HG03442 (cell line): ENCODE data around the gene PIK3C3.
"Not testable (repeated sequence)": the region's sequence is repeated elsewhere in the genome, so short reads cannot be mapped to it uniquely, and the experiment has no call there.

ENCODE experiments used
- ATAC-seq: cut with Tn5 transposase; IDR thresholded peaks from one replicate; pipeline ENCODE4 v1.9.1; 2021; ENCODE audit warnings: mild to moderate bottlenecking, moderate library complexity; ENCODE audit not compliant: unreplicated experiment

The PIK3C3 gene

DNA sequence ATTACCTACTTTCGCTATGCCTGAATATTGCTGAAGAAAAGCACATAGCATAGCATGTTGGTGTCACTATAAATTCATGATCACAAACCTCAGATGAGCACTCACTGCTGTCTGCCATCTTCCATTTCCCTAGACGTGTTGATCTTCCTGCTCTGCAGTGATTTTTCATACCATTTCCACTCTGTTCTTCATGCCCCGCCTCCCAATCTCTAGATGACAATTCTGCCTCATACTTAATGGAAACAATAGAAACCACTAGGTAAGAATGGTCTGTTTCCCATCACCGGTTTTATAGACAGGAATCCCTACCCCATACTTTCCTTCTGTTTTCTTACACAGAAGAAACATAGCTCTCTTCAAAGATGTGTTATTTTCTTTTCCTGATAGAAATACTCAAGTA, 63.8 kb downstream of the PIK3C3 start:
- no peak for ATAC-seq

DNA sequence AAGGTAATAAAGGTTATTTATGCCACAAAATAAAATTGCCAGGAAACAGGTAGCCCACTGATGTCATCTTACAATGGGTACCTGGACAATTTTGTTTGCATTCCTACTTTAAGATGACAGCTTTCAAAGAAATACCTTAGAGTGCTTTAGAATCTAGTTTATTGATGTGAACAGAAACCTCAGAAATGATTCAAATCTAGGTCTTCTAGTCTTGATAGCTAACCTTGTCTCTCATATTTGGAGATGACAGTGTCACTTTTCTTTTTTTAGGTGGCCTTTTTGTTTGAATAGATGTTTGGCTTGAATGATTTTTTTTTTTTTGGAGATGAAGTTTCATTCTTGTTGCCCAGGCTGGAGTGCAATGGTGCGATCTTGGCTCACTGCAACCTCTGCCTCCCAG, 69.1 kb downstream of the PIK3C3 start:
- ATAC-seq = peak; percentile 24

DNA sequence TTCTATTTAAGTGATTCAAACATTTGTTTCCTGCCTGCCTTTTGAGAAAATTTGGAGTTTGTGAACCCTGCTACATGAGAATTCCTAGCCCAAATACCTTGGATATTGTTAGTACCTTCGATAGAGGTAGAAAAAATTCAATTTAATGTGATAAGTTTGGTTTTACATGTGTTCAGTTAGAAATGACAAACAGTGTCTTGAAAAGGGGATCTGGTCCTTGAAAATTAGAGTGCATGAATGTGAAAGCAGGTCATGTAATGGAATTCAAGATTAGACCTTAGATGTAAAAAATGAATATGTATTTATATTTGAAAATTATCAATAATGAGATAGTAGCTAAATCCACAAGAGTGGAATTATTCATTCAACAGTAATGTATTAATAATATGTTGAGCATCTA, 70.5 kb downstream of the PIK3C3 start:
- peak; percentile 6 for ATAC-seq

DNA sequence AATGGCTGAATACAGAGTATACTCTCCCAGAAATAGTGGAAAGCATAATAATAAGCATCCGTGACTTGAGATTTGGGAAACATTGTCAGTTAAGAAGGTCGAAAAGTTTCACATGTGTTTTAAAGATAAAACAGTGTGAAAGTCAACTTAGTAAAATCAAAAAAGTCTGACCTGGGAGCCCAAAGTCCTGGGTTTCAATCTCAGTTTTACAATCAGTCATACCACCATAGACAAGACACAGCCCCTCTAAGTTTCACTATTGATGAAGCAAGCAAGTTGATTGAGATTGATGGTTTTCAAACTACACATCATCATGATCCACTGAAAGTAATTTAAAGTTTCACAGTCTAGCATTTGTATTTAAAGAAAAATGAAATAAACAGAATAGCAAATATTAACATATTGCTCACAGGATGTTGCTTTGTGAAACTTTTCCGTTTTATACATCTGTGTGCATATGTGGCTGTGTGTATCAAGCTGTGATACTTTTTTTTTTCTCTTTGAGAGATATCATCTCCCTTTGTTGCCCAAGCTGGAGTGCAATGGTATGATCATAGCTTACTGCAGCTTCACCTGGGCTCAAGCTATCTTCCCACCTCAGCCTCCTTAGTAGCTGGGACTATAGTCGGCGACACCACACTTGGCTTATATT, 71.1 kb downstream of the PIK3C3 start:
- ATAC-seq = peak; percentile 95

DNA sequence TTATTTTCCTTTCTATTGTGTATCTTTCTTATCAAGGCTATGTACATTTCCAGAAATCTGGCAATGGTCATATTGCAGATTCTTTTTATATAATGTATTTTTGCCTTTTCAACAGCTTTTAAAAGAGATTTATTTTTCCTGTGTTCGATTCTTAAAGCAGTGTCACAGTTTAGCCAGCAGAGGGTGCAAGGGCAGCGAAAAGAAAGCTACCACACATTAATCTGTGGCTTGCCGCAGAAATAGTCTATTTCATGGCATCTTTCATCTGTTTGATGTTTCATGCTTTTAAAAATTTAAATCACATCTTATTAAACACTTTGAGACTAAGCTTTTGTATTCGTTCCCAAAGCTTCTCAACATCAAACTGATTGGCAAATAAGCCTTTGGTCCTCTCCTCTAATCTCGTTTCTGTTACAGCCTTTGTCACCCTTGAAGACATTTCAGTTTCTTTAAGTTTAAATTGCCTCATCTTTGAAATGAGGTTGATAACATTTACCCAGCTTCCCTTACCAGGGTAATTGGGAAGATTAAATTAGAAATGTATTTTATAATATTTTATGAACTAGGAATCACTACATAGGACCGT, 73.3 kb downstream of the PIK3C3 start:
- ATAC-seq = no peak

DNA sequence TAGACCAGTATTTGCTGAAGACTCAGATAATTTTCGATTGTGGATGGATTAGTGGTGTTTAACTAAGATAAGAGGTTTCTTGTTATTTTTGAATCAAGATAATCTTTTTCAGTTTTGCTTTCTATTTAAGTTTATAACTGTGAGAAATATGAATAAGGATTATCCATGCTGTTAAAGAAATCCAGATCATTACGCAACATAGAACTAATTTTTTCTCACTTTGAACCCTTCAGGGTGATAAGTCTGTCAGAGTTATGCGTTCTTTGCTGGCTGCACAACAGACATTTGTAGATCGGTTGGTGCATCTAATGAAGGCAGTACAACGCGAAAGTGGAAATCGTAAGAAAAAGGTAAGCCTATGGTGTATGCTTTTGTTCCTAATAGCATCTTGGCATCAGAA, 74.1 kb downstream of the PIK3C3 start:
- ATAC-seq = no peak

DNA sequence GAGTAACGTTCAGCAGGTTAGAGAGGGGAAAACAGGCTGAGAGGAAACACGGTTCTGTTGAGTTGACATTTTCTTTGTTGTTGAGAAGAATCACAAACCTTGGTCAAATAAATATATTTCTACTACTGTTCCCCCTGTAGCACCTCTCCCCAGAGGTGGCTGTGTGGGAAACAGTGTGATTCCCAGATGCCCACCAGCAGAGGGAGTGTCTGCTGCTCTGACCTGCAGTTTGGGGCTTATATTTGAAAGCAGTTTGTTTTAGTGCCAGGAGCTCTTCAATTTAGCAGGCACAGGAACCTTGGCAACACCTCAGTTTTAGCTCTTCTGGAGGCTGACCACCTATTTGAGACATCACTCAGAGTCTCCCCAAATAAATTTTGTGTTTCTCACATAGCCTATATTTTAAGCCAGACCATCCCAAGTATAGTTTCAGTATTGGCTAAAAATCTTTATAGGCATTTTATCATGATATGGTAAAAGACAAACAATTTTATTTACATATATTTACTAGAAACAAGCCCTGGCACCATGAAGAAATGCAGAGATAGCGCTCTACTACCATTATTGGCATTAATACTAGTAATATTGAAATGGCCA, 75.7 kb downstream of the PIK3C3 start:
- no peak for ATAC-seq

DNA sequence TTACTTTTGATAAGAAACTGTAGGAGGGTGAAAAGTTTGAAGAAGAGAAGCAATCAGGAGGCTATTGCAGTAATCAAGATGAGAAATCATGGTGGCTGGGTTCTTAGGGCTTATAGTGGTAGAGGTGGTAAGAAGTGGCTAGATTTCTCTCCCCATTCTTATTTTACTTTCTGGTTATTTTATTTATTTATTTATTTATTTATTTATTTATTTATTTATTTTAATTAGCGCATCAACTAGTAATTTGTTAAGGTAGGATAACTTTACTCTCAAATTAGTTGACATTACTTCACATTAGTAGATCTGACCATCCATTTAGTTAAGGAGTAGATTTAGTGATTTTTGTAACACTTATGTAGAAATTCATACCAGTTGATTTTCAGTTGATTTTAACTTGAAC, 77.4 kb downstream of the PIK3C3 start:
- ATAC-seq = no peak

DNA sequence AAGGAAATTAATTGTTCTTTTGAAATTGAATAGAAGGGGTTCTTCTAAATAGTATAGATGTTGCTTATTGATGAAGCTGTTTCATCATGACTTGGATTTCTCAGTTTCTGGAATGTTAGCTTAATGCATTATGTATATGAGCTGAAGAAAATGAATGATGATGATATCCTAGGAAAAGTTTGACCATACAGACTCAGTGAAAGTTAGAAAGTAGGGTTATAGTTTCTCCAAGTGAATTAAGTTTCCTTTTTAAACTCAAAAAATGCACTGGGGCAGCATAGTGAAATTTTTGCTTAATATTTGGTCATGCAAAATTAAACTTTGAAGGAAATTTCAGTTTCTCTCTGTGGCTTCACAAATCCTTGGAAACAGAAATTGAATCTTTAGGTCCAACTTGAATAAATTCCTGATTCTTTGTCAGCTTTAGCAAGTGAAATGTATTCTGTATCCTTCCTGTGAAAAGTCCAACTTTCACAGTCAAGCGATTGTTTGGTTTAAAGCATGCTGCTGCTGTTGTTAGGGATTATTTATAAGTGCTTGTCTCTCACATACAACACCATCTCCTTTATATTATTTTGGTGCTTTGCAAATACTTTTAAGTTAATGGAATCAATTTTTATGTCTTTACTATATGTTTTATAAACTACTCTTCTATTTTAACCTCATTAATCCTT, 78.2 kb downstream of the PIK3C3 start:
- no peak for ATAC-seq

DNA sequence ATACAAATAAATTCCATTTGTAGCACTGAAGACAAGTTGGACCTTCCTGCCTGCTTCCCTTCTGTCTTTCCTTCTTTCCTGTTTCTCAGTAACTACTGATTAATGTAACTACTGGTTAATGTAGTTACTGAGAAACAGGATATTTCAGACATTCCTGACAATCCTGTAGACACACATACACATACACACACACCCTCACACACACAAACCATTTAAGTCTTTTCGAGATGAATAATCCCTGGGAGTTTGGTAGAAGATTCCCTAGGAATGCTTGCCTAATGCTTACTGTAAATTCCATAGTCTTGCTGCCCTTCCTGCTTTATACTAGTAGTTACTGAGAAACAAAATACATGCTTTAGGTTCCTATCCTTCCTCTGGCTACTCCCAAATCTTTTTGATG, 83.9 kb downstream of the PIK3C3 start:
- no peak for ATAC-seq

DNA sequence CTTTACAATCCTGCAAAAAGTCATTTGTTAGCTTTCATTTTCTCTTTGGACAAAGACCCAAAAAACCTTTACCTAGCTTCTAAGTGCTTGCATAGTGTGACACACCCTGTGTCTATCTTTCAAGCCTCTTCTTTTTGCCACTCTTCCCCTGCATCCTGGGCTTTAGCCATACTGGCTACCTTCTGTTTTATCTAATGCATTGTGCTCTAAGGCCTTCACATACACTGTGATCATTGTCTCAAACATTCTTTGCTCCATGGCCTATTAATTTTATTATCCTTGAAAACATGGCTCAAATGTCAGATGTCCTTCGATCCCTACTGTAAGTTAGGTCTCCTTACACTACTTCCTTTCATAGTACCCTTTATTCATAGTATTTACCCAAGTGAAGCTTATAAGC, 84.4 kb downstream of the PIK3C3 start:
- ATAC-seq = no peak

DNA sequence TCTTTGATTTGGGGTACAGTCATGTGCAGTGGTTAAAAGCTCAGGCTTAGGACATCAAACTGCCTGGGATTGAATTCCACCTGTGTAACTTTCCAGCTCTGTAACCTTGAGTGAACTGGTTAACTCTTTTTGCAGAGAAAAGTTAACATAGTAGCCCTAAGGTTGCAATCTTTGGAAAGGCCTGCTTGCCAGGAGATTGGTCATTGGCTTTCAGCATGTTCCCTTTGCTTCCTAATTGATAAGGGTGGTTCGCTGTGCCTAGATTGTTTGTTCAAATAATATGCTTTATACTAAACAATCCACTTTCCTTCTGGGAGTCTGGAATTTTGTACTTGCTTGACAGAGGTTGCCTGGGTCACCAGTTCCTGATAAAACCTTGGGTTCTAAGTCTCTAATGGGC, 86.8 kb downstream of the PIK3C3 start:
- no peak for ATAC-seq

DNA sequence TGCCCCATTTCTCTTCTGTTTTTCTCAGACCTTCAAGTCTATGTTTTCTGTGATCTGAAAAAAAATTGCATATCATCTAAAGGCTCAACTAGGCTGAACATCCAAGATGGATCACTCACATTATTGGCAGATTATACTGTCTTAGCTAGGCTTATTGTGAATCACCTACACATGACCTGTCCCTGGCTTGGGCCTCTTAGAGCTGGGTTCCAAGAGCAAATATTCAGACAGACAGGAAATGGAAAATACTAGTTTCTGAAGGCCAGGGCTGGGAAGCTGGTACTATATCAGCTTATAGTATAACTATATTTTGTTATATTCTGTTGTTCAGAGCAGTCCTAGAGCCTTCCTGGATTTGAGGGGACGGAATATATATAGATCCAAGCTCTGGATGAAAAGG, 90.3 kb downstream of the PIK3C3 start:
- ATAC-seq = no peak

DNA sequence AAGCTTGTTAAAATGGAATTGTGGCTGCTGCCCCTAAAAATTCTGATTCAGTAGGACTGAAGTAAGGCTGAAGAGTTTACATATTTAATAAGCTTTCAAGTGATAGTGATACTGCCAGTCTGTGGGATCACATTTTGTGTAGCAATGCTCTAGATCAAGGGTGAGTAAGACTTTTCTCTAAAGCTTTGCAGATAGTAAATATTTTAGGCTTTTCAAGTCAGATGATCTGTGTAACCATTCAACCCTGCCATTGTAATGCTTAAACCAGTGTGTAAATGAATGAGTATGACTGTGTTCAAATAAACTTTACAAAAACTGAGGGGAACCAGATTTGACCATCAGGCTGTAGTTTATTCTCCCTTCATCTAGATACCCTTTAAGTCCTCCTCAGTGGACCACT, 92.7 kb downstream of the PIK3C3 start:
- no peak for ATAC-seq

DNA sequence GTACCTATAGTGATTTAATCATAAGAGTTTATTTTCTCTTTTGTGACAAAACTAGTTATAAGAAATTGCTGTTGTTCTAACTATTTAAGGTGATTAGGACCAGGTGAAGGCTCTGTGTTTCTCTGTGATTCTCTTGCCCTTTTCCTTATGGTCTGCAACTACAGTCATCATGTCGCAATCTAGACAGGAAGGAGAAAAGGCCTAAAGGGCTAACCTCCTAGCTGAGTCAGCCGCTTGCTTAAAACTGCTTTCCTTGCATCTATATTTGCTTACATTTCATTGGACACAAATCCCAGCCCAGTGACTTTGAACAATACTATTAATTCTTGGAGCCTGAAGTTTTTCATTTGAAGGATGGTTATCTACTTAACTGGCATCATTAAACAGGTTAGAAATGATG, 93.1 kb downstream of the PIK3C3 start:
- ATAC-seq = no peak

DNA sequence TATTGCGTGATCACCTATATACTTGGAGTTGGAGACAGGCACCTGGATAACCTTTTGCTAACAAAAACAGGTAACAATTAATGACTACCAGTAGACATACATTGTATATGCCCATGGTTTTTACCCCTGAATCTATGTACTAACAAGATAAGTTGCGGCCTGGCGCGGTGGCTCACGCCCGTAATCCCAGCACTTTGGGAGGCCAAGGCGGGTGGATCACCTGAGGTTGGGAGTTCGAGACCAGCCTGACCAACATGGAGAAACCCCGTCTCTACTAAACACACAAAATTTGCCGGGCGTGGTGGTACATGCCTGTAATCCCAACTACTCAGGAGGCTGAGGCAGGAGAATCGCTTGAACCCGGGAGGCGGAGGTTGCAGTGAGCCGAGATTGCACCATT, 94.5 kb downstream of the PIK3C3 start:
- not testable (repeated sequence) for ATAC-seq

DNA sequence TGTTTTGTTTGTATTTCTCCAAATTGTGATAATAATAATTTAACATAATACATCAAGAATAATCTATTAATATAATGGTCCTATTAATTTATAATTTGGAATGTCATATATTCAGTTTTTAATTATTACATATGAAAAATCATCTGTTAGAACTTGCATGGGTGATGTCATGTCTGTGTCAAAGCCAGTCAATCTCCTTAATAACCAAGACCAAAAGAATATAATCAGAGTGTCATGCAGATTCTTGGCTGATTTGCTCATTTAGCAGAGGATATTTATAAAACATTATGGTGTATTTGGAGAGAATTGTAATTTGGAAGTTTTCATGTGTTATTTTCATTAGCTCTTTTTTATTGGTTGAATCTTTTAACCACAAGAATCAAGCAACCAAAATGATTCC, 96.4 kb downstream of the PIK3C3 start:
- ATAC-seq = no peak

DNA sequence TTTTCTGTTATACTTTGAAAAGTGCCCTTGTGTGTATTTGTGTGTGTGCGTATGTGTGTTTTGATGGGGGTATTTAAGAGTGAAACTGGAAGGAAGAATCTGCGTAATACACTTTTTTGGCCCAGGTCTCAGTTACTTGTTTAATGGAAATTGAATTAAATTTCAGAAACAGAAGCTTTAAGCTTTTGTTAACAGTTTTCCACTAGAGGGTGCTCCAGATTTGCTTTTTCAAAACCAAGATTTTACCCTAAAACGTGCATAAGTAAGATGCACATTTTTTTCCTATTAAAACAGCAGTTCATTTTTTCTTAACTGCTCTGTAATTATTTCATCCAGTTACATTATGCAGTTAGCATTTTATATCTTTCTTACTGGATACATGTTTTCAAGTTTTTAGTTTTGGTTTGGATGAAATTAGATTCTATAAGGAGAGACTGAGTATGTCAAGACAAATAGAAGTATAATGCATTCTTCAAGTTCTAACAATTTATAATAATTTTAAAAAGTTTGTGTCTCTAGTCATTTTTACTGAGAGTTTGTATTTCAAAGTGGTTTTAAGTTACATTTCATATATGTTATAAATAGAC, 97.2 kb downstream of the PIK3C3 start:
- ATAC-seq = no peak

DNA sequence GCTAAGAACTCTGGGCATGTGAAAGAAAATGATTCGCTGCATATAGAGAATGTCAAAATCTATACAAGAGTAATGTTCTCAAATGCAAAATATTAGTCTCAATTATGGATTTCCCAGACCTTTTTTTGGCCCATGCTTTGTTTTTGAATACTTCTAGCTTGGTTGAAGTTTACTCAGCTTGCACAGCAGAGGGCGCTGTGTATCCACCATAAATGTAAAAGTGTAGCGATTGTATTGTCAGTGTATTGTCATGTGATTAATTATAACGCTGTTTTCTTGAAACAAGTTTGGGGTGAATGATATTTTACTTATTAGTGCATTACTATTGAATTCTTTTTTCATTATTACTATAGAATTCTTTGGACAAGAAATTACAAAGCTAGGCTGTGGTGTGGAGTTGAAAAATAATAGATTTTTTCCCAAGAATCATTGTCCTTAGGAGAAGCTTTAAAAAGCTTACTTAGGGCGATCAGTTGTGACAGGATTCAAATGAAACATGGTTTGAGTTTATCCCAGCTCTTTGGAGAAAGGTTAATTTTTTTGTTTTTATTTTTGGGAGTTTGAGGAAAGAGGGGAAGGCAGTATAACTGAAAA, 98.3 kb downstream of the PIK3C3 start:
- peak; percentile 95 for ATAC-seq

DNA sequence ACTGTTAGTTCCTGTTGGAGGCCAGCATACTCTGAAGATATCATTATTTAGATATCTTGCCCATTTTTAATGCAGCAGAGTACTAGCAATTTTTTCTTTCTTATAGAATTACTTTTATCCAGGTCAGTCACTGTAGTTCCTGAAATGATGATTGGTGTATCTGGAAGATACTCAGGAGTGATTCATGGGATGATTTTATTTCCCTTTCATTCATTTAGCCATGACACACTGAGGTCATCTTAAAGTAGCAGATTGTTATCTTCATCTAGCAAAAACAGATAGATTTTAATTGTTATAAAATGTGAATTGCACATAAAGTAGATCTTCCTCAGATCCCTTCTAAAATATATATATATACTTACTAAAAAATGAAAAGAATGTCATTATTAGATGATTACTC, 109.1 kb downstream of the PIK3C3 start:
- ATAC-seq = no peak

DNA sequence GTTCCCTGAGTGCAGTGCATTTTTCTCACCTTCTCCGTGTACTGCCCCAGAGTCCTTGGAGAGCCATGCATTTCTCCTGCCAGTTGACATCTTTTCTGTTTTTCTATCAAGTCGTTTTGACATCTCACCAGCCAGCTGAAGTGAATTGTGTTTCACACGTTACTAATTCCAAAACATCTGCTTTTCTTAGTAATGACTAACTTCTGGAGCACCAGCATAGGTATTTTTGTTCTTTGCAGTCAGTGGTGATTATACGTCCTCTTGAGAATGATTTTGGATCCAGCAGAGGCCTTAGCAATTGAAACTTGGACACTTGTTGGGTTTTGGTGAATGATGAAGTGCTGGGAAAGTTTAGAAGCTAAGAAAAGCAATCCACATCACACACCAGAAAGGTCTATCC, 112.5 kb downstream of the PIK3C3 start:
- no peak for ATAC-seq
